Left forelimb (tissue), 1 donor: ENCODE measurements around the gene ASB18.

Experiments used
- DNase-seq: peaks from one replicate; pipeline ENCODE4 v3.0.0-alpha.2; 2018; ENCODE audit warnings: low spot score

The ASB18 gene

GRCh38 chr2:236241181-236242056 lies 22.8 kb downstream of the ASB18 start:
- DNase-seq = no peak

- no peak for DNase-seq
Measured at GRCh38 chr2:236240228-236240990, 23.8 kb downstream of the ASB18 start.

- no peak for DNase-seq
Measured at GRCh38 chr2:236239276-236240065, 24.7 kb downstream of the ASB18 start.

- DNase-seq = no peak
Measured at GRCh38 chr2:236238751-236239150, 25.5 kb downstream of the ASB18 start.

GRCh38 chr2:236237468-236238190 lies 26.6 kb downstream of the ASB18 start:
- DNase-seq = no peak

- DNase-seq = no peak
Measured at GRCh38 chr2:236236559-236237452, 27.4 kb downstream of the ASB18 start.

GRCh38 chr2:236229186-236229585 lies 35.0 kb downstream of the ASB18 start:
- no peak for DNase-seq

GRCh38 chr2:236223675-236224074 lies 40.5 kb downstream of the ASB18 start:
- DNase-seq = no peak

GRCh38 chr2:236221798-236222197 lies 42.4 kb downstream of the ASB18 start:
- DNase-seq = no peak

- DNase-seq = no peak
Measured at GRCh38 chr2:236219411-236219810, 44.8 kb downstream of the ASB18 start.

GRCh38 chr2:236217926-236218325 lies 46.3 kb downstream of the ASB18 start:
- DNase-seq = no peak

GRCh38 chr2:236216711-236217110 lies 47.5 kb downstream of the ASB18 start:
- no peak for DNase-seq

- no peak for DNase-seq
Measured at GRCh38 chr2:236215761-236216333, 48.4 kb downstream of the ASB18 start.

- no peak for DNase-seq
Measured at GRCh38 chr2:236215196-236215595, 49.0 kb downstream of the ASB18 start.

- DNase-seq = no peak
Measured at GRCh38 chr2:236214376-236214995, 49.7 kb downstream of the ASB18 start.

- no peak for DNase-seq
Measured at GRCh38 chr2:236211296-236211695, 52.9 kb downstream of the ASB18 start.

- DNase-seq = no peak
Measured at GRCh38 chr2:236210536-236210935, 53.7 kb downstream of the ASB18 start.

- DNase-seq = no peak
Measured at GRCh38 chr2:236209996-236210395, 54.2 kb downstream of the ASB18 start.

- DNase-seq = no peak
Measured at GRCh38 chr2:236209535-236209934, 54.7 kb downstream of the ASB18 start.
